HepG2 (cell line): ENCODE measurements around the gene XRCC5. TPM values are rescaled to one million over a fixed set of nuclear protein-coding genes. Genes with fewer than 3 reads are reported as not detected.

Source experiments
- ATAC-seq: fragments of 200-7000 bp; cut with Tn5 transposase; 3 replicates; pipeline ENCODE4 v1.9.1; 2020; ENCODE audit warnings: mild to moderate bottlenecking, moderate library complexity
- BruUV-seq: library from RNA; stranded (reverse); fragments of 400-500 nt; replicated peaks from 2 replicates; lab custom pipeline; 2021; lab: Mats Ljungman, UMichigan
- CTCF ChIA-PET: fragments of 300-600 bp; formaldehyde crosslinking; extraction: SDS; loops from one replicate; lab custom pipeline; 2021; ENCODE audit warnings: low total read pairs, inconsistent platforms, low intra/inter-chr PET ratio; lab: Yijun Ruan, JAX
- POLR2A ChIA-PET: fragments of 350-600 bp; sonication (Branson Sonifier 250); formaldehyde crosslinking; loops from one replicate; lab custom pipeline; 2020; ENCODE audit warnings: antibody characterized with exemption, inconsistent platforms; lab: Yijun Ruan, JAX
- DNase-seq: peaks from one replicate; pipeline ENCODE4 v3.0.0-alpha.2; 2015; ENCODE audit warnings: low spot score
- FAIRE-seq: peaks from 3 replicates; lab custom pipeline; 2011; peaks lifted over from hg19 to GRCh38; lab: Jason Lieb, UNC
- H2AFZ ChIP-seq: one replicate; pipeline ENCODE4 v1.6.1; 2011; ENCODE audit warnings: low read length, inconsistent platforms
- H3K27ac ChIP-seq: fragments of 300-600 bp; 3 replicates; pipeline ENCODE4 v1.8.0; 2011; ENCODE audit warnings: mixed run types, mild to moderate bottlenecking, mixed read lengths, low read length, inconsistent platforms; ENCODE audit not compliant: insufficient read depth; ENCODE audit errors: extremely low read length
- H3K27me3 ChIP-seq, 2 experiments: fragments of 200-600 bp in 1 of 2; 2 replicates in 1 of 2; 3 replicates in 1 of 2; pipeline versions ENCODE4 v1.6.0 to v1.8.0; 2011; ENCODE audit warnings: low read length in 2 of 2, mild to moderate bottlenecking in 2 of 2, moderate library complexity in 2 of 2, inconsistent platforms in 1 of 2; ENCODE audit not compliant: insufficient read depth in 2 of 2, control insufficient read depth in 1 of 2
- H3K36me3 ChIP-seq, 2 experiments: fragments of 200-600 bp in 1 of 2; replicated peaks in 1 of 2; 2 replicates in 1 of 2; 3 replicates in 1 of 2; pipeline versions ENCODE4 v1.5.1 to v1.8.0; 2011; ENCODE audit warnings: low read length in 2 of 2, inconsistent platforms in 1 of 2; ENCODE audit not compliant: insufficient read depth in 2 of 2, control insufficient read depth in 1 of 2
- H3K4me1 ChIP-seq: 2 replicates; pipeline ENCODE4 v1.5.1; 2012; ENCODE audit warnings: low read length, inconsistent platforms; ENCODE audit not compliant: insufficient read depth
- H3K4me2 ChIP-seq: 2 replicates; pipeline ENCODE4 v1.6.0; 2011; ENCODE audit warnings: low read depth, low read length, inconsistent platforms
- H3K4me3 ChIP-seq, 3 experiments: fragments of 200-600 bp in 1 of 3; sonication (generic), shearing (Covaris generic) in 1 of 3; replicated peaks in 1 of 3; 2 replicates each; pipeline ENCODE4 v1.5.1; 2011 to 2016; ENCODE audit warnings: low read length in 3 of 3, inconsistent platforms in 2 of 3, low read depth in 2 of 3, mild to moderate bottlenecking in 2 of 3, control low read depth in 1 of 3, mixed read lengths in 1 of 3; ENCODE audit not compliant: insufficient read depth in 1 of 3
- H3K79me2 ChIP-seq: one replicate; pipeline ENCODE4 v1.6.1; 2011; ENCODE audit warnings: low read length, inconsistent platforms; ENCODE audit not compliant: insufficient read depth
- H3K9ac ChIP-seq: 2 replicates; pipeline ENCODE4 v1.6.0; 2011; ENCODE audit warnings: mild to moderate bottlenecking, low read depth, low read length, inconsistent platforms; ENCODE audit not compliant: insufficient read depth
- H3K9me3 ChIP-seq: 2 replicates; pipeline ENCODE4 v1.5.1; 2012; ENCODE audit warnings: mild to moderate bottlenecking, low read length
- H4K20me1 ChIP-seq: 2 replicates; pipeline ENCODE4 v1.6.0; 2011; ENCODE audit warnings: inconsistent platforms, mild to moderate bottlenecking, low read length, moderate library complexity; ENCODE audit not compliant: insufficient read depth
- CREB1 ChIP-seq, 2 experiments: fragments of 450-650 bp in 1 of 2; IDR thresholded peaks; 2 replicates each; pipeline ENCODE4 v1.6.1; 2016 to 2017; ENCODE audit warnings: control low read depth in 1 of 2, mild to moderate bottlenecking in 1 of 2, missing compliant biosample characterization in 1 of 2, missing genetic modification characterization in 1 of 2
- DBP ChIP-seq: sonication (generic); formaldehyde crosslinking; IDR thresholded peaks from 2 replicates; pipeline ENCODE4 v1.4.0; 2020; ENCODE audit warnings: missing genetic modification reagents; ENCODE audit errors: not compliant biosample characterization
- HNF4A ChIP-seq: sonication (generic); formaldehyde crosslinking; IDR thresholded peaks from 2 replicates; pipeline ENCODE4 v1.4.0; 2020; ENCODE audit warnings: missing genetic modification reagents
- IKZF1 ChIP-seq: fragments of 450-650 bp; IDR thresholded peaks from 2 replicates; pipeline ENCODE4 v1.7.1; 2016
- NFYB ChIP-seq: sonication (generic); formaldehyde crosslinking; IDR thresholded peaks from 2 replicates; pipeline ENCODE4 v1.4.0; 2020; ENCODE audit warnings: missing genetic modification reagents
- RFX1 ChIP-seq: fragments of 450-650 bp; IDR thresholded peaks from 2 replicates; pipeline ENCODE4 v1.6.1; 2017
- SIN3A ChIP-seq: IDR thresholded peaks from 2 replicates; pipeline ENCODE4 v1.6.1; 2011; ENCODE audit warnings: low read depth, mild to moderate bottlenecking, control low read depth, low read length, borderline replicate concordance
- SNAPC4 ChIP-seq: sonication (generic); formaldehyde crosslinking; IDR thresholded peaks from 2 replicates; pipeline ENCODE4 v1.4.0; 2020; ENCODE audit warnings: mild to moderate bottlenecking, missing genetic modification reagents
- SOX6 ChIP-seq, 2 experiments: fragments of 450-650 bp in 1 of 2; sonication (generic) in 1 of 2; formaldehyde crosslinking in 1 of 2; IDR thresholded peaks; 2 replicates each; pipeline versions ENCODE4 v1.4.0 to v1.6.1; 2017 to 2020; ENCODE audit warnings: antibody characterized with exemption in 1 of 2, mild to moderate bottlenecking in 1 of 2, missing genetic modification reagents in 1 of 2
- SP4 ChIP-seq: sonication (generic); formaldehyde crosslinking; IDR thresholded peaks from 2 replicates; pipeline ENCODE4 v1.8.1; 2023; ENCODE audit warnings: mild to moderate bottlenecking, missing genetic modification reagents
- TRIM22 ChIP-seq: fragments of 450-650 bp; IDR thresholded peaks from 2 replicates; pipeline ENCODE4 v1.6.1; 2017
- ZNF207 ChIP-seq: fragments of 450-650 bp; IDR thresholded peaks from 2 replicates; pipeline ENCODE4 v1.6.1; 2016; ENCODE audit warnings: antibody characterized with exemption, borderline replicate concordance
- ZNF784 ChIP-seq: sonication (generic); formaldehyde crosslinking; IDR thresholded peaks from 2 replicates; pipeline ENCODE4 v1.5.1; 2020; ENCODE audit warnings: missing genetic modification reagents, mild to moderate bottlenecking, borderline replicate concordance
- WGBS: methylation state at CpG from one replicate; pipeline ENCODE4 v1.1.6; 2017; ENCODE audit warnings: low lambda C conversion rate; 5-methylcytosine and 5-hydroxymethylcytosine counted together
- in situ Hi-C: cut with HindIII; loops from 2 replicates; pipeline ENCODE4 v1.10.0; 2017; ENCODE audit warnings: low pct_unique_long_range_greater_than_20kb; ENCODE audit not compliant: extremely low pct_ligation_motif_present
- intact Hi-C: fragments of 100-400 bp; cut with micrococcal nuclease; formaldehyde crosslinking; loops from one replicate; pipeline ENCODE4 v1.10.0; 2022; ENCODE audit not compliant: unreplicated experiment
- polyA plus RNA-seq, 8 experiments: library from polyadenylated mRNA; depleted of rRNA in 3 of 8; stranded (reverse) in 7 of 8; unstranded in 1 of 8; fragments of >200 nt; fragmentation: Illumina TruSeq in 4 of 8; extraction: Trizol in 4 of 8; gene quantifications; 2 replicates each; pipeline versions ENCODE4 v1.2.1 to v1.2.3, GENCODE V29; 2011 to 2016; ENCODE audit warnings: low read depth in 4 of 8, missing spikeins in 1 of 8, mixed read lengths in 1 of 8; ENCODE audit not compliant: insufficient read depth in 1 of 8
- total RNA-seq, 5 experiments: library from RNA; depleted of rRNA; stranded (reverse); fragments of >200 nt; fragmentation: Illumina TruSeq; extraction: Trizol; gene quantifications; 2 replicates each; pipeline ENCODE4 v1.2.3, GENCODE V29; 2016; ENCODE audit warnings: low read depth in 1 of 5

The XRCC5 gene
- total and polyA plus RNA-seq, 2 of the 13 experiments (the other 11 are each of a cell fraction or from before 2014, with no cell fraction given) = 264 to 454 TPM

- TF ChIP-seq SNAPC4 (CRISPR knock-in tag) (no peak), ZNF784 (CRISPR knock-in tag) (no peak), RFX1 (no peak), NFYB (no peak)
- TF ChIP-seq, all 625 proteins: peak for 0
Observed at GRCh38 chr2:216094701-216095100, 14.4 kb upstream of the XRCC5 start (continued).

GRCh38 chr2:216098421-216099334, 10.5 kb upstream of the XRCC5 start:
- DNase-seq (no peak), ATAC-seq (peak; percentile 67), FAIRE-seq (peak; percentile 44)
- H2AFZ ChIP-seq = no peak overlapping the region
- H3K36me3 ChIP-seq = peaks cover 0 to 4% of the 10 kb centered on the region in 2 experiments; a peak in 2 of 5 replicates
- H3K4me3 ChIP-seq = no peak overlapping the region
- H3K9me3 ChIP-seq = no peaks in the 10 kb centered on the region
- intact Hi-C loops = no loop called here
- peaks cover 13% of the 10 kb centered on the region for H3K4me1 ChIP-seq
- ChIA-PET CTCF (no interaction called here), POLR2A (interaction anchor here (0.7 kb wide), 1 partner anchor 17 kb away, joined by 3 read pairs; the partner anchor contains the start of genes PECR and TMEM169)
- WGBS = 98% methylated on average over 9 of the region's 9 CpGs
- BruUV-seq = no TSS peak
- no peak overlapping the region for H3K27ac ChIP-seq
- no peaks in the 10 kb centered on the region for H3K27me3 ChIP-seq
- H4K20me1 ChIP-seq = no peaks in the 10 kb centered on the region
- H3K79me2 ChIP-seq = no peaks in the 10 kb centered on the region
- H3K4me2 ChIP-seq = no peak overlapping the region
- in situ Hi-C loops = no loop called here
- H3K9ac ChIP-seq = no peak overlapping the region
- TF ChIP-seq SOX6 (IDR thresholded peaks at IDR 0.05) = peak; percentile 75; the same call in 1 of the 2 replicates
- TF ChIP-seq SOX6 (CRISPR knock-in tag; IDR thresholded peaks at IDR 0.05) = no peak
- TF ChIP-seq SIN3A = no peak
- peak; percentile 43; the same call in 1 of the 2 replicates for TF ChIP-seq HNF4A (CRISPR knock-in tag)
- peak; percentile 75; the same call in 1 of the 2 replicates for TF ChIP-seq ZNF207
- 0 out of 2 replicates have a peak, but pooled peaks have one; percentile 25 for TF ChIP-seq SP4 (CRISPR knock-in tag)
- no peak for TF ChIP-seq DBP (CRISPR knock-in tag)
- TF ChIP-seq IKZF1 = peak; percentile 71; the same call in 1 of the 2 replicates
- TF ChIP-seq CREB1 (IDR thresholded peaks at IDR 0.05) = peak; percentile 29; the same call in 1 of the 2 replicates
- TF ChIP-seq CREB1 (CRISPR knock-in tag; IDR thresholded peaks at IDR 0.05) = no peak
- 0 out of 2 replicates have a peak, but pooled peaks have one; percentile 34 for TF ChIP-seq TRIM22
